ENCODE results near the gene DYNC2H1.

- TF ChIP-seq CTCF (IDR thresholded peaks at IDR 0.05) (no peak), POLR2A (IDR thresholded peaks at IDR 0.05) (no peak)
Observed at GRCh38 chr11:103515283-103515682, 406.1 kb downstream of the DYNC2H1 start.
